ENCODE measurements around the gene LACC1. TPM values are rescaled to one million over a fixed set of nuclear protein-coding genes. Genes with fewer than 3 reads are reported as not detected.

The LACC1 gene
- total and polyA plus RNA-seq, 10 of the 15 experiments (the other 5 are each of a cell fraction or from before 2014, with no cell fraction given): 0.03 to 3.7 (median 3.0) TPM

- peak; percentile 41; the same call in 1 of the 2 replicates for TF ChIP-seq RELB (IDR thresholded peaks at IDR 0.05; ENCODE audit: low read depth)
- no peak for TF ChIP-seq ZNF274 (IDR thresholded peaks at IDR 0.05; ENCODE audit: insufficient read depth, insufficient read length)
- TF ChIP-seq SUZ12 (IDR thresholded peaks at IDR 0.05; ENCODE audit: unreplicated experiment): no peak
- TF ChIP-seq NFIC (IDR thresholded peaks at IDR 0.05; ENCODE audit: low read depth, low read length): peak; percentile 84
- TF ChIP-seq ZNF24 (IDR thresholded peaks at IDR 0.05): 0 out of 2 replicates have a peak, but pooled peaks have one; percentile 10
- TF ChIP-seq ZNF592 (IDR thresholded peaks at IDR 0.05): no peak
- peak; percentile 88; the same call in 1 of the 2 replicates for TF ChIP-seq MTA3 (IDR thresholded peaks at IDR 0.05; ENCODE audit: borderline replicate concordance, low read length)
- TF ChIP-seq SRF (IDR thresholded peaks at IDR 0.05; ENCODE audit: low read depth in 2 of 2, low read length in 2 of 2): 0 out of 4 replicates have a peak, but pooled peaks of 1 of the 2 experiments have one; percentile 56
- no peak for TF ChIP-seq EGR1 (IDR thresholded peaks at IDR 0.05; ENCODE audit: borderline replicate concordance in 1 of 2, low read depth in 2 of 2, low read length in 2 of 2)
- TF ChIP-seq BCLAF1 (IDR thresholded peaks at IDR 0.05): no peak
- peak; percentile 95 for TF ChIP-seq IRF4 (IDR thresholded peaks at IDR 0.05; ENCODE audit: low read depth, low read length)
- TF ChIP-seq ASH2L (IDR thresholded peaks at IDR 0.05; ENCODE audit: borderline replicate concordance, low read depth): no peak
- TF ChIP-seq CBFB (IDR thresholded peaks at IDR 0.05; ENCODE audit: low read depth): 0 out of 2 replicates have a peak, but pooled peaks have one; percentile 58
- TF ChIP-seq TCF3 (IDR thresholded peaks at IDR 0.05; ENCODE audit: borderline replicate concordance, insufficient read depth, low read depth, low read length): no peak
- TF ChIP-seq IKZF2 (IDR thresholded peaks at IDR 0.05): peak; percentile 70 to 82
- peak in 1 of 2 experiments; percentile 86; a peak in 2 of 4 replicates for TF ChIP-seq EP300 (IDR thresholded peaks at IDR 0.05; ENCODE audit: borderline replicate concordance in 1 of 2, control insufficient read depth in 1 of 2, low read depth in 2 of 2, low read length in 2 of 2)
- peak; percentile 32 for TF ChIP-seq MEF2B (IDR thresholded peaks at IDR 0.05; ENCODE audit: partially characterized antibody, poor library complexity, severe bottlenecking)
- peak; percentile 76; the same call in 1 of the 2 replicates for TF ChIP-seq ATF2 (IDR thresholded peaks at IDR 0.05; ENCODE audit: low read length)
- TF ChIP-seq DPF2 (IDR thresholded peaks at IDR 0.05): peak; percentile 88
- no peak for TF ChIP-seq MYC (IDR thresholded peaks at IDR 0.05; ENCODE audit: insufficient read depth, insufficient read length, insufficient replicate concordance, low read length, severe bottlenecking)
Measured at GRCh38 chr13:43933378-43933777, 53.7 kb downstream of the LACC1 start (continued).

All from GM12878 (cell line).